ENCODE results near the gene CDC42SE2. TPM values are rescaled to one million over a fixed set of nuclear protein-coding genes. Genes with fewer than 3 reads are reported as not detected.
A peak's percentile ranks its signal among the peaks of the same experiment; 100 is the strongest.
"Not testable (repeated sequence)": the region's sequence is repeated elsewhere in the genome, so short reads cannot be mapped to it uniquely, and the experiment has no call there.

The CDC42SE2 gene
- total RNA-seq, 4 donors from 2014 or later, result 23.9 to 29.6 (median 26.4) TPM

DNA sequence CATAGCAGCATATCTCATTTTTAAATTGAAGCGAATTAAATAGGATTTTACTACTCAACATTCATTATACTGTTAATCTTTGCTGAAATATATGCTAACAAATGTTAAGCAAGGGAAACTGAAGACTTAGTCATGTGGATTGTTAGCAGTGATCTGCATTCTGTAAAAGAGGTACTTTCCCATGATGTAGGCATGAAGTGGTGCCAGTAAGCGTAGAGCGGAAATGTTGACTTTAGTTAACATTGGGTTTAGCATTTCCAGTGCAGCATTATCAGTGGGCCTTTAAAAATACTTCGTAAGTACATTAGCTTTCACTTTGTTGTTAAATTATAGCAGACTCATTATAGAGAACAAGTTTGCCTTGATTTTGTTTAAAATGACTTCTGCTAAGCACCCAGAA is 130.3 kb downstream of the CDC42SE2 start:
- Histone ChIP-seq H3K36me3 (peaks cover 0 to 37% of the 10 kb centered on the region in 2 donors), H3K9me3 (no peaks in the 10 kb centered on the region), H3K27ac (no peak overlapping the region), H3K4me3 (no peak overlapping the region), H3K27me3 (no peaks in the 10 kb centered on the region), H3K4me1 (peaks cover 0 to 4% of the 10 kb centered on the region in 2 donors)
- in situ Hi-C loops (cut with MboI; ENCODE audit: low sequenced_read_pairs in 4 of 4) (no loop called here), intact Hi-C loops (cut with DNase I; ENCODE audit: low total_unique reads) (no loop called here)
- no peak for DNase-seq
- peak in 1 of 2 donors; percentile 36 for ATAC-seq
- TF ChIP-seq POLR2A (IDR thresholded peaks at IDR 0.05), result no peak
- TF ChIP-seq, protein P1, sequence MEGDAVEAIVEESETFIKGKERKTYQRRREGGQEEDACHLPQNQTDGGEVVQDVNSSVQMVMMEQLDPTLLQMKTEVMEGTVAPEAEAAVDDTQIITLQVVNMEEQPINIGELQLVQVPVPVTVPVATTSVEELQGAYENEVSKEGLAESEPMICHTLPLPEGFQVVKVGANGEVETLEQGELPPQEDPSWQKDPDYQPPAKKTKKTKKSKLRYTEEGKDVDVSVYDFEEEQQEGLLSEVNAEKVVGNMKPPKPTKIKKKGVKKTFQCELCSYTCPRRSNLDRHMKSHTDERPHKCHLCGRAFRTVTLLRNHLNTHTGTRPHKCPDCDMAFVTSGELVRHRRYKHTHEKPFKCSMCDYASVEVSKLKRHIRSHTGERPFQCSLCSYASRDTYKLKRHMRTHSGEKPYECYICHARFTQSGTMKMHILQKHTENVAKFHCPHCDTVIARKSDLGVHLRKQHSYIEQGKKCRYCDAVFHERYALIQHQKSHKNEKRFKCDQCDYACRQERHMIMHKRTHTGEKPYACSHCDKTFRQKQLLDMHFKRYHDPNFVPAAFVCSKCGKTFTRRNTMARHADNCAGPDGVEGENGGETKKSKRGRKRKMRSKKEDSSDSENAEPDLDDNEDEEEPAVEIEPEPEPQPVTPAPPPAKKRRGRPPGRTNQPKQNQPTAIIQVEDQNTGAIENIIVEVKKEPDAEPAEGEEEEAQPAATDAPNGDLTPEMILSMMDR (IDR thresholded peaks at IDR 0.05 in 4 of 5, conservative IDR thresholded peaks at IDR 0.05 in 1 of 5), result no peak

DNA sequence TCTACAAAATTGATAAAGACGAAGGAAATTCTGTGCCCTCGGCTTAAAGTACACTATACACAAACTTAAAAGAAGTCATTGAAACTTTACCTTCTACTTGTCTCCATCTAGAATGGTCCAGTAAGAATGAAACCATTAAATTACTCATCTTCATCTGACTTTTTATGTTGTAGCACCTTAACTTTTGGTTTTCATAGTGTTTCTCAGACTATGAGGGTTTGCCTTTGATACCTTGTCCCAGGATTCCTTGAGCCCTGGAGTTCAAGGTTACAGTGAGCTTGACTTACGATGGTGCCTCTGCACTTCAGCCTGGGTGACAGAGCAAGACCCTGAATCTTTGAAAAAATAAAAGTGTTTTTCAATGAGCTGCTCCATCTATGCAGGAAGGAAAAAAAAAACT is 132.2 kb downstream of the CDC42SE2 start:
- no peak for DNase-seq
- Histone ChIP-seq H3K4me3 (no peak overlapping the region), H3K36me3 (peaks cover 0 to 40% of the 10 kb centered on the region in 2 donors), H3K27me3 (no peaks in the 10 kb centered on the region), H3K27ac (no peak overlapping the region), H3K9me3 (no peaks in the 10 kb centered on the region), H3K4me1 (peaks cover 0 to 4% of the 10 kb centered on the region in 2 donors)
- ATAC-seq, result no peak
- TF ChIP-seq, protein P1 (IDR thresholded peaks at IDR 0.05 in 4 of 5, conservative IDR thresholded peaks at IDR 0.05 in 1 of 5), result no peak
- intact Hi-C loops (cut with DNase I; ENCODE audit: low total_unique reads) (no loop called here), in situ Hi-C loops (cut with MboI; ENCODE audit: low sequenced_read_pairs in 4 of 4) (no loop called here)

DNA sequence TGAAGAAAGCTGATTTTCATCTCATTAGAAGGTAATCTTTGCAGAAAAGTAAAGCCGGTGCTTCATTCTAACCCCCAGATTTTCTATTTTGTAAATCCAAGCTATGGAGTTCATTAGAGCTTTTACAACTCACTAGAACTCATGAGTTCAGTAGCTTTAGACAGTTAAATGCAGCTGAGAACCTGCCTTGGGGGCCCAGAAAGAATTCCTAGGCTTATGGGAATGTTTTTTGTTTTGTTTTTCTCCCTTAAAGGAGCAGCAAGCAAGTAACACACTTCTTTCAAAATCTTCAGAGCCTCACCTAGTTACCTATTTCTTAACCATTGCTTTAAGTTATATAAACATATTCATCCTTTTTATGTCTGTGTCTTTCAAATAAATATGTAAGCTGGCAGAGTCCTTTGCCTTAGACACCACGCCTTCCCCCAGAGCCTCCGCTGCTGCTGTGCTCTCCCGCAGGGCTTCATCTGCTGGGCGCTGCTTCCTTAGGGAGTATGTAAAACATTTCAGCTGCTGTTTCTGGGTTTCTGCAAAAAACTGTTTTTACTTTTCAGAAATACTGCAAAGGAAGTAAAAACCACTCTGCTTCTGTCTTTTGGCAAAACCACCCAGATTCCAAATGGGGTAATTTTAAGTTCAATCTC is 132.9 kb downstream of the CDC42SE2 start:
- peaks cover 0 to 38% of the 10 kb centered on the region in 2 donors for H3K36me3 ChIP-seq
- DNase-seq, result no peak
- H3K4me1 ChIP-seq, result peaks cover 0 to 4% of the 10 kb centered on the region in 2 donors
- H3K27me3 ChIP-seq, result no peaks in the 10 kb centered on the region
- in situ Hi-C loops (cut with MboI; ENCODE audit: low sequenced_read_pairs in 4 of 4), result no loop called here
- intact Hi-C loops (cut with DNase I; ENCODE audit: low total_unique reads), result no loop called here
- no peak for TF ChIP-seq POLR2A (IDR thresholded peaks at IDR 0.05)
- TF ChIP-seq, protein P1 (IDR thresholded peaks at IDR 0.05 in 4 of 5, conservative IDR thresholded peaks at IDR 0.05 in 1 of 5), result no peak
- H3K27ac ChIP-seq, result no peak overlapping the region
- no peaks in the 10 kb centered on the region for H3K9me3 ChIP-seq
- no peak overlapping the region for H3K4me3 ChIP-seq
- ATAC-seq, result no peak

DNA sequence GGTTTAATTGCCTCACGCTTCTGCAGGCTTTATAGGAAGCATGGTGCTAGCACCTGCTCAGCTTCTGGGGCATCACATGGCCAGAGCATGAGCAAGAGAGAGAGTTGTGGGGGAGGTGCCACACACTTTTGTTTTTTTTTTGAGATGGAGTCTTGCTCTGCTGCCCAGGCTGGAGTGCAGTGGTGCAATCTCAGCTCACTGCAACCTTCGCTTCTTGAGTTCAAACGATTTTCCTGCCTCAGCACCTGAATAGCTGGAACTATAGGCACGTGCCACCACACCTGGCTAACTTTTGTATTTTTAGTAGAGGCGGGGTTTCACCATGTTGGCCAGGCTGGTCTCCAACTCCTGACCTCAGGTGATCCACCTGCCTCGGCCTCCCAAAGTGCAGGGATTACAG is 135.2 kb downstream of the CDC42SE2 start:
- intact Hi-C loops (cut with DNase I; ENCODE audit: low total_unique reads); DNase-seq; H3K4me3 ChIP-seq; H3K4me1 ChIP-seq; H3K27ac ChIP-seq; H3K27me3 ChIP-seq; in situ Hi-C loops (cut with MboI; ENCODE audit: low sequenced_read_pairs in 4 of 4); ATAC-seq; H3K9me3 ChIP-seq: not testable (repeated sequence)
- H3K36me3 ChIP-seq, result peaks cover 0 to 45% of the 10 kb centered on the region in 2 donors

DNA sequence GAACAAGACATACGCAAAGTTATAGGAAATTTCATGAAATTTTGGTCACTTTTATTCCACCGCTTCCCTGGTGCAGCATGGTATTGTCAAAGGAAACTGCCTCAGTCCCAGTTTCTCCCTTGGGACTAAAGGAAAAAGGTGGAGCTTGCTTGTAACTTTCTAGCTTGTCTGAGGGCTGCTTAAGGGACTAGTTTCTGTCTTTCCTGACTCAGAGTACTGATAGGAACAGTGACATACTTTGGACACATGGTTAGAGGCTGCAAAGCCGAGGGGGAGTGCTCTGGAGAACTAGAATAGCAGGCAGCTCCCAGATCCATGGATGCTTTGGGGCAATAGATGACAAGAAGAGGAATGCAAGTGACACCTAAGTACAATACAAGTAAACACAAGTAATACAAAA is 136.7 kb downstream of the CDC42SE2 start:
- H3K4me3 ChIP-seq, result no peak overlapping the region
- H3K27me3 ChIP-seq, result no peaks in the 10 kb centered on the region
- in situ Hi-C loops (cut with MboI; ENCODE audit: low sequenced_read_pairs in 4 of 4), result loop anchor here in 1 of 4 donors (25.0 kb wide), 1 partner anchor 238 kb away; the partner anchor contains the start of genes HINT1 and LYRM7
- peaks cover 0 to 46% of the 10 kb centered on the region in 2 donors for H3K36me3 ChIP-seq
- intact Hi-C loops (cut with DNase I; ENCODE audit: low total_unique reads), result no loop called here
- ATAC-seq (no peak), DNase-seq (no peak)
- H3K9me3 ChIP-seq, result peaks cover 0 to 4% (median 0%) of the 10 kb centered on the region in 3 donors
- TF ChIP-seq, protein P1 (IDR thresholded peaks at IDR 0.05 in 4 of 5, conservative IDR thresholded peaks at IDR 0.05 in 1 of 5), result no peak
- TF ChIP-seq POLR2A (IDR thresholded peaks at IDR 0.05), result no peak
- no peaks in the 10 kb centered on the region for H3K4me1 ChIP-seq
- H3K27ac ChIP-seq, result no peak overlapping the region
